Measurements from ENCODE around the gene RGS7. TPM values are rescaled to one million over a fixed set of nuclear protein-coding genes. Genes with fewer than 3 reads are reported as not detected.

The RGS7 gene
- polyA plus RNA-seq, 1 donor (not counting 4 experiments of a cell fraction or from before 2014, with no cell fraction given): not detected

DNA sequence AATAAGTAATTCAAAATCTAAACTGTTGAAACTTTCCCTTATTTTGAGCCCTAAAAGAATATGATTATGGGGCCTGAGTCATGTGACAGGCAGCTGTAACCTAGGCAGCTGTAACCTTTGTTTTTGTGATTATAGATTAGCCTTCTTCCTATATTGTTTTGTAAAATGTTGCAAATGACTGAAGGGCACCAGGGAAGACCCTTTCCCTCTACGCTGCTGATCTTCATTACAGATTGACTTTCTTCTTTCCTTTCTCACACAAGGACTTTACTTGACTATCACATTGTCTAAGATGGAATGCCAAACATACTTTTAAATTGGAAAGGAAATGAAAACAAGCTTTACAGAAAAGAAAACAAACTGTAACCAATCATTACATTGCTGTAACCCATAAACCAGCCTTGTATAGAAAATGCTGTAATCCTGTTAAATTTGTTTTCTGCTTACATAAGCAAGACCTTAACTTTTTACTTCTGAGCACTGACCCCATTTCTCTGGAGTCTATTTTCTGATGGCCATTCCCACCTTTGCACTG, 242.2 kb downstream of the RGS7 start:
- Histone ChIP-seq H2AFZ (ENCODE audit: control insufficient read depth, low read length) (no peak overlapping the region), H3K4me2 (ENCODE audit: control insufficient read depth, extremely low read depth, insufficient read depth, low read depth, low read length) (no peak overlapping the region), H3K27ac (ENCODE audit: control insufficient read depth, insufficient read depth, low read length) (no peak overlapping the region), H3K9ac (ENCODE audit: control insufficient read depth, extremely low read depth, insufficient read depth, low read length) (no peak overlapping the region), H3K4me1 (ENCODE audit: control insufficient read depth, extremely low read depth, insufficient read depth, low read length) (no peaks in the 10 kb centered on the region), H3K9me1 (ENCODE audit: control insufficient read depth, extremely low read depth, insufficient read depth, low read length) (no peaks in the 10 kb centered on the region), H3K4me3 (ENCODE audit: control insufficient read depth in 2 of 3, extremely low read depth in 1 of 3, insufficient read depth in 2 of 3, low read depth in 1 of 3, low read length in 3 of 3) (no peak overlapping the region), H3K9me3 (ENCODE audit: control insufficient read depth, low read depth, low read length) (no peaks in the 10 kb centered on the region), H3K79me2 (ENCODE audit: control insufficient read depth, insufficient read depth, low read length) (no peaks in the 10 kb centered on the region), H3K36me3 (ENCODE audit: control insufficient read depth in 2 of 2, extremely low read depth in 1 of 2, insufficient read depth in 2 of 2, low read length in 2 of 2) (no peaks in the 10 kb centered on the region), H4K20me1 (ENCODE audit: control insufficient read depth, extremely low read depth, insufficient read depth, low read length) (no peaks in the 10 kb centered on the region), H3K27me3 (ENCODE audit: control insufficient read depth, extremely low read depth, insufficient read depth, low read length) (no peaks in the 10 kb centered on the region)
- TF ChIP-seq, protein P1, sequence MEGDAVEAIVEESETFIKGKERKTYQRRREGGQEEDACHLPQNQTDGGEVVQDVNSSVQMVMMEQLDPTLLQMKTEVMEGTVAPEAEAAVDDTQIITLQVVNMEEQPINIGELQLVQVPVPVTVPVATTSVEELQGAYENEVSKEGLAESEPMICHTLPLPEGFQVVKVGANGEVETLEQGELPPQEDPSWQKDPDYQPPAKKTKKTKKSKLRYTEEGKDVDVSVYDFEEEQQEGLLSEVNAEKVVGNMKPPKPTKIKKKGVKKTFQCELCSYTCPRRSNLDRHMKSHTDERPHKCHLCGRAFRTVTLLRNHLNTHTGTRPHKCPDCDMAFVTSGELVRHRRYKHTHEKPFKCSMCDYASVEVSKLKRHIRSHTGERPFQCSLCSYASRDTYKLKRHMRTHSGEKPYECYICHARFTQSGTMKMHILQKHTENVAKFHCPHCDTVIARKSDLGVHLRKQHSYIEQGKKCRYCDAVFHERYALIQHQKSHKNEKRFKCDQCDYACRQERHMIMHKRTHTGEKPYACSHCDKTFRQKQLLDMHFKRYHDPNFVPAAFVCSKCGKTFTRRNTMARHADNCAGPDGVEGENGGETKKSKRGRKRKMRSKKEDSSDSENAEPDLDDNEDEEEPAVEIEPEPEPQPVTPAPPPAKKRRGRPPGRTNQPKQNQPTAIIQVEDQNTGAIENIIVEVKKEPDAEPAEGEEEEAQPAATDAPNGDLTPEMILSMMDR (optimal IDR thresholded peaks at IDR 0.05 in 1 of 3, IDR thresholded peaks at IDR 0.05 in 1 of 3, conservative IDR thresholded peaks at IDR 0.05 in 1 of 3; ENCODE audit: extremely low read depth in 1 of 3, insufficient read depth in 2 of 3, low read length in 3 of 3): no peak
- no peak for TF ChIP-seq EZH2 (IDR thresholded peaks at IDR 0.05; ENCODE audit: low read length)
- DNase-seq (ENCODE audit: low read depth, low spot score) (no peak), FAIRE-seq (no peak)
- dilution Hi-C loops (cut with MboI; ENCODE audit: extremely low pct_ligation_motif_present, low sequenced_read_pairs): no loop called here

DNA sequence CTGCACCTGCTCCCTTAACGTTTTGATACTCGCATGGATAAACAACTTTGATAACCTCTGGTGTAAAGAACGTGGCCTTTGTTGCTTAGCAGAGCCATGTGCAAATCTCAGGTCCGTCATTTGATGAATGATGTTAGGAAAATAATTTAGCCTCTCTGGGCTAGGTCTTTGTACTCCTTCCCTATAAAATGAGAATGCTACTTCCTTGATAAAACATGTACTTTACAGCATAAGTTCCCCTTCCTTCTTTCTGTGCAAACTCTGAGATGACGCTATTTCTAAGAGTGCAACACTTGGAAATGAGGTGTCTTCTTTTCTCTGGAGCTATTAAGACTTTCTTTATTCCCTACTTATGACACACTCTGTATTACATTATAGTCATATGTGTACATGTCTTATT, 243.4 kb downstream of the RGS7 start:
- dilution Hi-C loops (cut with MboI; ENCODE audit: extremely low pct_ligation_motif_present, low sequenced_read_pairs): no loop called here
- TF ChIP-seq, protein P1 (optimal IDR thresholded peaks at IDR 0.05 in 1 of 3, IDR thresholded peaks at IDR 0.05 in 1 of 3, conservative IDR thresholded peaks at IDR 0.05 in 1 of 3; ENCODE audit: extremely low read depth in 1 of 3, insufficient read depth in 2 of 3, low read length in 3 of 3): no peak
- TF ChIP-seq EZH2 (IDR thresholded peaks at IDR 0.05; ENCODE audit: low read length): no peak
- no peak overlapping the region for H3K4me2 ChIP-seq (ENCODE audit: control insufficient read depth, extremely low read depth, insufficient read depth, low read depth, low read length)
- no peaks in the 10 kb centered on the region for H4K20me1 ChIP-seq (ENCODE audit: control insufficient read depth, extremely low read depth, insufficient read depth, low read length)
- FAIRE-seq: no peak
- no peaks in the 10 kb centered on the region for H3K36me3 ChIP-seq (ENCODE audit: control insufficient read depth in 2 of 2, extremely low read depth in 1 of 2, insufficient read depth in 2 of 2, low read length in 2 of 2)
- DNase-seq (ENCODE audit: low read depth, low spot score): no peak
- no peak overlapping the region for H3K9ac ChIP-seq (ENCODE audit: control insufficient read depth, extremely low read depth, insufficient read depth, low read length)
- no peak overlapping the region for H3K27ac ChIP-seq (ENCODE audit: control insufficient read depth, insufficient read depth, low read length)
- no peak overlapping the region for H2AFZ ChIP-seq (ENCODE audit: control insufficient read depth, low read length)
- no peaks in the 10 kb centered on the region for H3K9me3 ChIP-seq (ENCODE audit: control insufficient read depth, low read depth, low read length)
- H3K4me3 ChIP-seq (ENCODE audit: control insufficient read depth in 2 of 3, extremely low read depth in 1 of 3, insufficient read depth in 2 of 3, low read depth in 1 of 3, low read length in 3 of 3): no peak overlapping the region
- H3K27me3 ChIP-seq (ENCODE audit: control insufficient read depth, extremely low read depth, insufficient read depth, low read length): no peaks in the 10 kb centered on the region
- H3K79me2 ChIP-seq (ENCODE audit: control insufficient read depth, insufficient read depth, low read length): no peaks in the 10 kb centered on the region
- H3K9me1 ChIP-seq (ENCODE audit: control insufficient read depth, extremely low read depth, insufficient read depth, low read length): no peaks in the 10 kb centered on the region
- H3K4me1 ChIP-seq (ENCODE audit: control insufficient read depth, extremely low read depth, insufficient read depth, low read length): no peaks in the 10 kb centered on the region

Data from keratinocyte (primary cell).